GM12878 (cell line): ENCODE data around the gene TTLL1. TPM values are rescaled to one million over a fixed set of nuclear protein-coding genes. Genes with fewer than 3 reads are reported as not detected.
A peak's percentile ranks its signal among the peaks of the same experiment; 100 is the strongest.

Experiments used
- ATF3 ChIP-seq: IDR thresholded peaks from 2 replicates; pipeline ENCODE4 v1.6.1; 2011; ENCODE audit warnings: low read depth, mild to moderate bottlenecking, low read length, moderate library complexity, borderline replicate concordance; ENCODE audit errors: extremely low read depth
- CEBPB ChIP-seq, 2 experiments: fragments of 150-350 bp in 1 of 2; IDR thresholded peaks; 2 replicates each; pipeline ENCODE4 v1.6.1; 2012 to 2014; ENCODE audit warnings: low read depth in 2 of 2, low read length in 2 of 2, borderline replicate concordance in 1 of 2, inconsistent platforms in 1 of 2
- CEBPZ ChIP-seq: fragments of 150-350 bp; IDR thresholded peaks from 2 replicates; pipeline ENCODE4 v1.6.1; 2016; ENCODE audit warnings: low read depth, low read length
- CREB1 ChIP-seq: IDR thresholded peaks from 2 replicates; pipeline ENCODE4 v1.6.1; 2012; ENCODE audit warnings: low read depth, mild to moderate bottlenecking, inconsistent platforms
- CREM ChIP-seq: IDR thresholded peaks from 2 replicates; pipeline ENCODE4 v1.6.1; 2014; ENCODE audit warnings: antibody characterized with exemption, low read depth
- DPF2 ChIP-seq: fragments of 450-650 bp; IDR thresholded peaks from 2 replicates; pipeline ENCODE4 v1.6.1; 2017; ENCODE audit warnings: mild to moderate bottlenecking
- EP300 ChIP-seq, 2 experiments: fragments of 150-350 bp in 1 of 2; IDR thresholded peaks; 2 replicates each; pipeline ENCODE4 v1.6.1; 2011 to 2012; ENCODE audit warnings: low read depth in 2 of 2, low read length in 2 of 2, borderline replicate concordance in 1 of 2, improper control_type of control experiment in 1 of 2, inconsistent platforms in 1 of 2; ENCODE audit not compliant: control insufficient read depth in 1 of 2
- FOS ChIP-seq: IDR thresholded peaks from 3 replicates; pipeline ENCODE4 v1.6.1; 2011; ENCODE audit warnings: borderline replicate concordance; ENCODE audit not compliant: insufficient read length; ENCODE audit errors: extremely low read depth
- GATAD2B ChIP-seq: fragments of 450-650 bp; conservative IDR thresholded peaks from 2 replicates; pipeline ENCODE4 v1.6.1; 2017; ENCODE audit warnings: low read depth, mild to moderate bottlenecking, moderate library complexity
- MYC ChIP-seq: IDR thresholded peaks from 2 replicates; pipeline ENCODE4 v1.6.1; 2011; ENCODE audit warnings: mild to moderate bottlenecking, low read length, moderate library complexity, inconsistent platforms; ENCODE audit not compliant: insufficient read depth, insufficient replicate concordance, insufficient read length, severe bottlenecking
- NFXL1 ChIP-seq: fragments of 450-650 bp; IDR thresholded peaks from 2 replicates; pipeline ENCODE4 v1.6.1; 2017; ENCODE audit warnings: antibody characterized with exemption, mild to moderate bottlenecking, borderline replicate concordance
- PML ChIP-seq: IDR thresholded peaks from 2 replicates; pipeline ENCODE4 v1.6.1; 2012; ENCODE audit warnings: low read length, inconsistent platforms
- SREBF2 ChIP-seq: IDR thresholded peaks from 2 replicates; pipeline ENCODE4 v1.6.1; 2012; ENCODE audit warnings: mild to moderate bottlenecking, low read length
- SUPT20H ChIP-seq: IDR thresholded peaks from 2 replicates; pipeline ENCODE4 v1.6.1; 2011; ENCODE audit warnings: low read depth, mild to moderate bottlenecking, low read length, moderate library complexity, borderline replicate concordance; ENCODE audit not compliant: control insufficient read depth
- TARDBP ChIP-seq: IDR thresholded peaks from 2 replicates; pipeline ENCODE4 v1.6.1; 2016; ENCODE audit warnings: borderline replicate concordance
- ZBTB33 ChIP-seq: fragments of 450-650 bp; IDR thresholded peaks from 2 replicates; pipeline ENCODE4 v1.6.1; 2017; ENCODE audit warnings: mild to moderate bottlenecking
- ZNF592 ChIP-seq: fragments of 450-650 bp; IDR thresholded peaks from 2 replicates; pipeline ENCODE4 v1.6.1; 2017; ENCODE audit warnings: mild to moderate bottlenecking, moderate library complexity
- ZNF622 ChIP-seq: fragments of 450-650 bp; IDR thresholded peaks from 2 replicates; pipeline ENCODE4 v1.6.1; 2017; ENCODE audit warnings: mild to moderate bottlenecking, inconsistent platforms
- polyA plus RNA-seq, 11 experiments: library from polyadenylated mRNA; depleted of rRNA in 4 of 11; unstranded in 6 of 11; stranded (reverse) in 5 of 11; fragments of >200 nt; fragmentation: Nextera tagmentation in 4 of 11; fragmentation: Illumina TruSeq in 1 of 11; extraction: Ambion mirVana in 4 of 11; extraction: Trizol in 1 of 11; gene quantifications; 1 replicate in 1 of 11; 2 replicates in 10 of 11; pipeline versions ENCODE4 v1.2.1 to v1.2.3, GENCODE V29; 2011 to 2016; ENCODE audit warnings: inconsistent platforms in 2 of 11, missing spikeins in 2 of 11, low read depth in 1 of 11
- total RNA-seq, 4 experiments: library from RNA; depleted of rRNA in 3 of 4; stranded (reverse); fragments of >200 nt in 3 of 4; fragmentation: Illumina TruSeq in 1 of 4; extraction: Trizol in 1 of 4; gene quantifications; 2 replicates each; pipeline versions ENCODE4 v1.2.1 to v1.2.3, GENCODE V29; 2013 to 2021

The TTLL1 gene
- total and polyA plus RNA-seq, 10 of the 15 experiments (the other 5 are each of a cell fraction or from before 2014, with no cell fraction given): 0.39 to 4.8 (median 3.2) TPM

GRCh38 chr22:43000441-43001175, 88.6 kb downstream of the TTLL1 start (continued):
- TF ChIP-seq ZNF592 (no peak), CEBPB (IDR thresholded peaks at IDR 0.05; ENCODE audit: borderline replicate concordance in 1 of 2, low read depth in 2 of 2, low read length in 2 of 2) (0 out of 4 replicates have a peak, but pooled peaks of 1 of the 2 experiments have one; percentile 54), NFXL1 (no peak), TARDBP (no peak), FOS (no peak), GATAD2B (no peak), DPF2 (no peak), MYC (no peak), CEBPZ (no peak), ZBTB33 (no peak), CREM (peak; percentile 44; the same call in 1 of the 2 replicates), PML (peak; percentile 38; the same call in 1 of the 2 replicates), ATF3 (no peak), SUPT20H (no peak), EP300 (IDR thresholded peaks at IDR 0.05; ENCODE audit: borderline replicate concordance in 1 of 2, control insufficient read depth in 1 of 2, low read depth in 2 of 2, low read length in 2 of 2) (no peak), SREBF2 (no peak), ZNF622 (no peak), CREB1 (peak; percentile 30; the same call in 1 of the 2 replicates)
